ENCODE results near the gene PIP5K1B. TPM values are rescaled to one million over a fixed set of nuclear protein-coding genes. Genes with fewer than 3 reads are reported as not detected.

PIP5K1B gene
- total and polyA plus RNA-seq, 10 of the 15 experiments (the other 5 are each of a cell fraction or from before 2014, with no cell fraction given), result 6.8 to 16.3 (median 10.6) TPM

DNA sequence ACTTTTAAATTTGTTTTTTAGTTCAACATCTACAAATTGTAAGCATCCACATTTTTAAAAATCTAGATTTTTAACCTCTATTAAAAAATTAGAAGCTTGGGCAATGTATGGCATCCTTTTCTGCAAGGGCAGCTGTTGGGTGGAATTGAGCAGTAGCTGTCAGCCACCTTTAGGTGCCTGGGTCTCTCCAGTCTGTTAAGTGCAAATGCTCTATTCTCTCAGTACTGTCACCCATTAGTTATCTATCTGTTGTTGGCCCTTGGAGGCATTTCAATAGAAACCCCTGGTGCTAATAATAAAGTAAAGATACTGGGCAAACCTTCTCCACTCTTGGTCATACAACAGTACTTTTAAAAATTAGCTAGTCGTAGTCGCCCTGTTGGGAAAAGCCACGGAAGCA lies 63.6 kb downstream of the PIP5K1B start (continued):
- TF ChIP-seq, protein P1, sequence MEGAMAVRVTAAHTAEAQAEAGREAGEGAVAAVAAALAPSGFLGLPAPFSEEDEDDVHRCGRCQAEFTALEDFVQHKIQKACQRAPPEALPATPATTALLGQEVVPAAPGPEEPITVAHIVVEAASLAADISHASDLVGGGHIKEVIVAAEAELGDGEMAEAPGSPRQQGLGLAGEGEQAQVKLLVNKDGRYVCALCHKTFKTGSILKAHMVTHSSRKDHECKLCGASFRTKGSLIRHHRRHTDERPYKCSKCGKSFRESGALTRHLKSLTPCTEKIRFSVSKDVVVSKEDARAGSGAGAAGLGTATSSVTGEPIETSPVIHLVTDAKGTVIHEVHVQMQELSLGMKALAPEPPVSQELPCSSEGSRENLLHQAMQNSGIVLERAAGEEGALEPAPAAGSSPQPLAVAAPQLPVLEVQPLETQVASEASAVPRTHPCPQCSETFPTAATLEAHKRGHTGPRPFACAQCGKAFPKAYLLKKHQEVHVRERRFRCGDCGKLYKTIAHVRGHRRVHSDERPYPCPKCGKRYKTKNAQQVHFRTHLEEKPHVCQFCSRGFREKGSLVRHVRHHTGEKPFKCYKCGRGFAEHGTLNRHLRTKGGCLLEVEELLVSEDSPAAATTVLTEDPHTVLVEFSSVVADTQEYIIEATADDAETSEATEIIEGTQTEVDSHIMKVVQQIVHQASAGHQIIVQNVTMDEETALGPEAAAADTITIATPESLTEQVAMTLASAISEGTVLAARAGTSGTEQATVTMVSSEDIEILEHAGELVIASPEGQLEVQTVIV (IDR thresholded peaks at IDR 0.05; ENCODE audit: borderline replicate concordance, partially characterized antibody), result no peak
- no peak for TF ChIP-seq RAD51 (IDR thresholded peaks at IDR 0.05)

DNA sequence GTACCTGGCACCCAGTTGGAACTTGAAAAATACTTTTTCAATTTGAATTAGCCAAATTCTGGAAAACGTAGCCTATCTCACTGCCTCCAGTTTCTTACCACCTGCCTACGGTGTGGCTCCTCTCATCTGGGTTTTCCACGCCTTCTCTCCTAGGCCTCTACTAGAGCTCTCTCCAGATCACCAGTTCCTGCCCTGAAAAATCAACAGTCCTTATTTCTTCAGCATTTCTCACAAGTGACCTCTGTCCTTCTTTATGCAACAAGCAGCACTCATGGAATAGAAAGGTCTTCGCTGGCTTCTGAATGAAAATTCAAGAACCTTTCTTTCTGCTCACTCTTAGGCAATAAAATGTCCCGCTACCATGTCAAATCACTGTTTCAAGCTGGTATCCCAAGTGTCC lies 64.8 kb downstream of the PIP5K1B start:
- Histone ChIP-seq H3K27me3 (replicated peaks in 1 of 2; ENCODE audit: control insufficient read depth in 2 of 2, insufficient read depth in 2 of 2, low read length in 1 of 2) (no peaks in the 10 kb centered on the region), H3K9me3 (replicated peaks; ENCODE audit: control insufficient read depth, insufficient read depth, low read length) (no peaks in the 10 kb centered on the region), H3K27ac (ENCODE audit: control insufficient read depth, insufficient read depth) (no peak overlapping the region), H3K4me3 (no peak overlapping the region), H3K79me2 (ENCODE audit: control insufficient read depth, insufficient read depth, low read length) (no peaks in the 10 kb centered on the region), H3K4me2 (ENCODE audit: control insufficient read depth, insufficient read depth) (no peak overlapping the region), H3K4me1 (ENCODE audit: control insufficient read depth, insufficient read depth, low read length) (no peaks in the 10 kb centered on the region), H4K20me1 (ENCODE audit: control insufficient read depth, insufficient read depth) (no peaks in the 10 kb centered on the region), H3K9ac (ENCODE audit: control insufficient read depth, insufficient read depth, low read length) (no peak overlapping the region), H3K36me3 (ENCODE audit: control insufficient read depth in 2 of 2, insufficient read depth in 2 of 2, low read length in 1 of 2) (no peaks in the 10 kb centered on the region), H2AFZ (ENCODE audit: control insufficient read depth, low read depth, low read length) (no peak overlapping the region)
- no peak for DNase-seq (ENCODE audit: low read depth, low spot score)
- ATAC-seq, result no peak
- POLR2A ChIA-PET, result interaction anchor here (1.5 kb wide), 1 partner anchor 9 kb away, joined by 4 read pairs; no protein-coding TSS in a partner anchor
- intact Hi-C loops (cut with micrococcal nuclease; ENCODE audit: unreplicated experiment), result no loop called here
- TF ChIP-seq NR2C2 (IDR thresholded peaks at IDR 0.05; ENCODE audit: borderline replicate concordance, control insufficient read depth, insufficient read length, low read depth), result no peak
- no peak for TF ChIP-seq BRCA1 (IDR thresholded peaks at IDR 0.05; ENCODE audit: low read depth, low read length)
- TF ChIP-seq HDAC6 (IDR thresholded peaks at IDR 0.05; ENCODE audit: unreplicated experiment), result no peak
- no TSS peak for BruUV-seq (replicated peaks)
- RAD21 ChIA-PET (ENCODE audit: unreplicated experiment), result no interaction called here
- CTCF ChIA-PET, result interaction anchor here (1.5 to 1.6 kb wide), 2 partner anchors 12 to 33 kb away, joined by 3 to 5 read pairs; no protein-coding TSS in a partner anchor
- no peak for FAIRE-seq
- WGBS (ENCODE audit: insufficient coverage, insufficient replicate concordance, low lambda C conversion rate, missing lambda C conversion rate), result 83% methylated on average over 5 of the region's 5 CpGs
- in situ Hi-C loops (cut with MboI), result loop anchor here (10.0 kb wide), 1 partner anchor 55 kb away; no protein-coding TSS in a partner anchor
- SMC1A ChIA-PET (ENCODE audit: uncharacterized antibody, unreplicated experiment), result interaction anchor here (0.9 to 1.3 kb wide), 2 partner anchors 51 to 133 kb away, joined by 3 read pairs; no protein-coding TSS in a partner anchor
